BE2C (cell line): ENCODE results near the gene CD19.

ENCODE experiments used
- DNase-seq: peaks from one replicate; pipeline ENCODE4 v3.0.0-alpha.2; 2020
- H3K27me3 ChIP-seq: fragments of 250-450 bp; sonication (Bioruptor Pico); 2 replicates; pipeline ENCODE4 v1.5.1; 2020; ENCODE audit warnings: mild to moderate bottlenecking
- H3K36me3 ChIP-seq: fragments of 250-450 bp; sonication (Bioruptor Pico); 2 replicates; pipeline ENCODE4 v1.5.1; 2020; ENCODE audit warnings: mild to moderate bottlenecking
- H3K4me1 ChIP-seq: fragments of 250-450 bp; sonication (Bioruptor Pico); 2 replicates; pipeline ENCODE4 v1.5.1; 2020
- H3K4me3 ChIP-seq: 2 replicates; pipeline ENCODE4 v1.5.1; 2011; ENCODE audit warnings: low read depth, low read length
- H3K9me3 ChIP-seq: fragments of 250-450 bp; sonication (Bioruptor Pico); 2 replicates; pipeline ENCODE4 v1.5.1; 2020
- TF ChIP-seq, protein P1 (sequence below): IDR thresholded peaks from 2 replicates; pipeline ENCODE4 v1.5.1; 2012; ENCODE audit warnings: mild to moderate bottlenecking, low read depth, low read length

CD19 gene

DNA sequence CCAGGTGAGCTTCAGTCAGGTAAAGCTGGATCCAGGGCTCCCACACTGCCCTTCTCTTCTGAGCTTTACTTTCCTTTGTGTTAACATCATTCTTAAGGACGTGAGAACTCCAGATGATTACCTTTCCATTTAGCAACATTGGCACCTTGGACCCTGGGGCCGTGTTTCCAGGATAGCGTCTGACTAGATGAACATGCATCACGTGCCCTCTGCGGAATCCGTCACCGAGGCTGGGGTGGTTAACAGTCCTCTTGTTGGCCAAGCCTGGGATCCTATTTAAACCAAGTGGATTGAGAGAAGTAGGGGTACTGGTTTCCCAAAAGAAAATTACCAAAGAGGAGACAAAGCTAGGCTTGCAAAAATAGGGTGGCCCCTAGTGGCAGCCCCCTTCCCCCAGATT is 49.2 kb downstream of the CD19 start:
- Histone ChIP-seq H3K4me1 (no peaks in the 10 kb centered on the region), H3K4me3 (no peak overlapping the region), H3K36me3 (peaks cover 9% of the 10 kb centered on the region; the same call in 1 of the 2 replicates), H3K27me3 (no peaks in the 10 kb centered on the region), H3K9me3 (no peaks in the 10 kb centered on the region)
- no peak for DNase-seq
- TF ChIP-seq, protein P1, sequence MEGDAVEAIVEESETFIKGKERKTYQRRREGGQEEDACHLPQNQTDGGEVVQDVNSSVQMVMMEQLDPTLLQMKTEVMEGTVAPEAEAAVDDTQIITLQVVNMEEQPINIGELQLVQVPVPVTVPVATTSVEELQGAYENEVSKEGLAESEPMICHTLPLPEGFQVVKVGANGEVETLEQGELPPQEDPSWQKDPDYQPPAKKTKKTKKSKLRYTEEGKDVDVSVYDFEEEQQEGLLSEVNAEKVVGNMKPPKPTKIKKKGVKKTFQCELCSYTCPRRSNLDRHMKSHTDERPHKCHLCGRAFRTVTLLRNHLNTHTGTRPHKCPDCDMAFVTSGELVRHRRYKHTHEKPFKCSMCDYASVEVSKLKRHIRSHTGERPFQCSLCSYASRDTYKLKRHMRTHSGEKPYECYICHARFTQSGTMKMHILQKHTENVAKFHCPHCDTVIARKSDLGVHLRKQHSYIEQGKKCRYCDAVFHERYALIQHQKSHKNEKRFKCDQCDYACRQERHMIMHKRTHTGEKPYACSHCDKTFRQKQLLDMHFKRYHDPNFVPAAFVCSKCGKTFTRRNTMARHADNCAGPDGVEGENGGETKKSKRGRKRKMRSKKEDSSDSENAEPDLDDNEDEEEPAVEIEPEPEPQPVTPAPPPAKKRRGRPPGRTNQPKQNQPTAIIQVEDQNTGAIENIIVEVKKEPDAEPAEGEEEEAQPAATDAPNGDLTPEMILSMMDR, result no peak

DNA sequence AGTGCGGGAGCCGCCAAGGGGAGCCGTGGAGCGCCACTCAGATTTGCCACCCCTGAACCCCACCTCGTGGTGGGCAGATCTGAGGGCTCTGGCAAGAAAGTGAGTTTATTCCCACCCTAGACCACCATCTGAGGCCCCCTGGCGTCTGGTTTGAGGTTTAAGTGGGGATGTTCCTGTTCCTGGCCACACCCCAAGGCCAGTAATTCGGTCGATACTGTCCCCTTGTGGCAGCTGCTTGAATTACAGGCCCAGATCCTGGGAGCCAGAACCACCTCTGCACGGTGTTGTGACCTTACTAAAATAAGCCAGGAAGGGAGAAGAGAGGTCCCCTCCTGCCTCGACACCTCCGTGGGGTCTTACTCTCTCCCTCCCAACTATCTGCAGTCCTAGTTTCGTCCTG is 49.7 kb downstream of the CD19 start:
- H3K36me3 ChIP-seq, result peaks cover 9% of the 10 kb centered on the region; the same call in 1 of the 2 replicates
- no peaks in the 10 kb centered on the region for H3K27me3 ChIP-seq
- H3K9me3 ChIP-seq, result no peaks in the 10 kb centered on the region
- no peaks in the 10 kb centered on the region for H3K4me1 ChIP-seq
- peak; percentile 34 for DNase-seq
- no peak overlapping the region for H3K4me3 ChIP-seq
- TF ChIP-seq, protein P1, result peak; percentile 82

DNA sequence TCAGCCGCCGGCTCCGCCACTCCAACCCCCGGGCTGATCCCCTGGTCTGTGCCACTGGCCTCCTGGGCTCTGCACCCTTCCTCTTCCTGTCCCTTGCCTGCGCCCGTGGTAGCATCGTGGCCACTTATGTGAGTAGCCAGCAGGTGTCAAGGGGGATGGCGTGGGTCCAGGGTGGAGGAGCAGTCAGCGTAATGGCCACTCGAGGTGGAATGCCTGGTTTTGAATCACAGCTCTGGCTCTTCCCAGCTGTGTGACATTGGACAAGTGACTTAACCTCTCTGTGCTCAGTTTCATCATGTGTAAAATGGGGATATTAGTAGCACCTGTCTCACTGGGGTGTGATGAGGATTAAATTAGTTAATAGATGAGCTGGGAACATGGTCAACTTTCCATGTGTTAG is 50.6 kb downstream of the CD19 start:
- H3K4me1 ChIP-seq, result no peaks in the 10 kb centered on the region
- peaks cover 9% of the 10 kb centered on the region; the same call in 1 of the 2 replicates for H3K36me3 ChIP-seq
- H3K27me3 ChIP-seq, result no peaks in the 10 kb centered on the region
- H3K9me3 ChIP-seq, result no peaks in the 10 kb centered on the region
- no peak for DNase-seq
- TF ChIP-seq, protein P1, result no peak
- no peak overlapping the region for H3K4me3 ChIP-seq

DNA sequence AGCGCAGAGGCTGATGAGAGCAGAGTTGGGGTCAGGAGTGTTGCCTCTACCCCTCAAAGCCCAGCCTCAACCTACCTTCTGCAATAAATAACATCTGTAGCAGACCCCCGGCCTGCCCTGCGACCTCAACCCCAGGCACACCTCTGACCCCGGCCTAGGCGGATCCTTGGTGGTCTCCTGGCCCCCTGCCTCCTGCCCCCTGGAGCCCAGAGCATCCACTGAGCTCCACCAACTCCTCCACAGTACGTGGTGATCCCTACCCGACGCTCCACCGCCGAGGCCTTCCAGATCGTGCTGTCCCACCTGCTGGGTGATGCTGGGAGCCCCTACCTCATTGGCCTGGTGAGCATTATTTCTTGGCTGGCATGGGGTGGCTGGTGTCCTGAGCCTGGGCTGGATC is 51.2 kb downstream of the CD19 start:
- TF ChIP-seq, protein P1, result no peak
- no peaks in the 10 kb centered on the region for H3K4me1 ChIP-seq

DNA sequence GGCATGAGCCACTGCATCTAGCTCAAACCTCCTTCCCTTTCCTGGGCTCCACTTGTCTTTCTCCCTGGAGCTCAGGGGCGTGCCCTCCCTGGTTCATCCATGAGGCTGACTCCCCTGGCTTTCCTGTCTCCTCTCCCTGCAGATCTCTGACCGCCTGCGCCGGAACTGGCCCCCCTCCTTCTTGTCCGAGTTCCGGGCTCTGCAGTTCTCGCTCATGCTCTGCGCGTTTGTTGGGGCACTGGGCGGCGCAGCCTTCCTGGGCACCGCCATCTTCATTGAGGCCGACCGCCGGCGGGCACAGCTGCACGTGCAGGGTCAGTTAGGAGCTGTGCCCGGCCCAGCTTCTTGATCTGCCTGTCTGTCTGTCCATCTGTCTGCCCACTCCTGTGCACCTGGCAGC is 51.9 kb downstream of the CD19 start:
- no peaks in the 10 kb centered on the region for H3K27me3 ChIP-seq
- TF ChIP-seq, protein P1, result no peak
- DNase-seq, result no peak
- peaks cover 9% of the 10 kb centered on the region; the same call in 1 of the 2 replicates for H3K36me3 ChIP-seq
- H3K4me3 ChIP-seq, result no peak overlapping the region
- no peaks in the 10 kb centered on the region for H3K4me1 ChIP-seq
- no peaks in the 10 kb centered on the region for H3K9me3 ChIP-seq

More for the DNA sequence above, 51.2 kb downstream of the CD19 start:
- H3K36me3 ChIP-seq, result peaks cover 9% of the 10 kb centered on the region; the same call in 1 of the 2 replicates
- DNase-seq, result no peak
- no peaks in the 10 kb centered on the region for H3K27me3 ChIP-seq
- H3K4me3 ChIP-seq, result no peak overlapping the region
- H3K9me3 ChIP-seq, result no peaks in the 10 kb centered on the region

DNA sequence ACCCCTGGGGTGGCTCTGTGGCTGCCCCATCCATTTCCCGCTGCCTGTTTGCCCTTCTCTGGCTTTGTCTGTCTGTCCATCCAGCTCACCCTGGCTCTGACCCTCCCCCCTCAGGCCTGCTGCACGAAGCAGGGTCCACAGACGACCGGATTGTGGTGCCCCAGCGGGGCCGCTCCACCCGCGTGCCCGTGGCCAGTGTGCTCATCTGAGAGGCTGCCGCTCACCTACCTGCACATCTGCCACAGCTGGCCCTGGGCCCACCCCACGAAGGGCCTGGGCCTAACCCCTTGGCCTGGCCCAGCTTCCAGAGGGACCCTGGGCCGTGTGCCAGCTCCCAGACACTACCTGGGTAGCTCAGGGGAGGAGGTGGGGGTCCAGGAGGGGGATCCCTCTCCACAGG is 52.3 kb downstream of the CD19 start:
- TF ChIP-seq, protein P1, result no peak
- DNase-seq, result no peak
- Histone ChIP-seq H3K4me3 (no peak overlapping the region), H3K36me3 (peaks cover 9% of the 10 kb centered on the region; the same call in 1 of the 2 replicates), H3K9me3 (no peaks in the 10 kb centered on the region), H3K4me1 (no peaks in the 10 kb centered on the region), H3K27me3 (no peaks in the 10 kb centered on the region)
